Ishikawa (cell line): ENCODE data around the gene TEDC2.

ENCODE experiments used
- CEBPB ChIP-seq: IDR thresholded peaks from 2 replicates; pipeline ENCODE4 v1.6.1; 2012
- CREB1 ChIP-seq: IDR thresholded peaks from 2 replicates; pipeline ENCODE4 v1.6.1; 2012; ENCODE audit warnings: low read depth
- EP300 ChIP-seq: IDR thresholded peaks from 2 replicates; pipeline ENCODE4 v1.6.1; 2012; ENCODE audit warnings: borderline replicate concordance
- FOXM1 ChIP-seq: IDR thresholded peaks from 2 replicates; pipeline ENCODE4 v1.6.1; 2012; ENCODE audit warnings: low read depth, borderline replicate concordance
- NFIC ChIP-seq: IDR thresholded peaks from 2 replicates; pipeline ENCODE4 v1.6.1; 2012
- RAD21 ChIP-seq: IDR thresholded peaks from 2 replicates; pipeline ENCODE4 v1.6.1; 2012; ENCODE audit warnings: low read depth
- TAF1 ChIP-seq: IDR thresholded peaks from 2 replicates; pipeline ENCODE4 v1.6.1; 2012; ENCODE audit warnings: low read depth, mild to moderate bottlenecking
- TEAD4 ChIP-seq: IDR thresholded peaks from 2 replicates; pipeline ENCODE4 v1.6.1; 2012
- USF1 ChIP-seq: IDR thresholded peaks from 2 replicates; pipeline ENCODE4 v1.6.1; 2012
- ZBTB7A ChIP-seq: IDR thresholded peaks from 2 replicates; pipeline ENCODE4 v1.6.1; 2012; ENCODE audit warnings: low read depth

GRCh38 chr16:2465653-2466415, 5.9 kb downstream of the TEDC2 start:
- TF ChIP-seq TEAD4 (no peak), TAF1 (no peak), NFIC (no peak), RAD21 (no peak), EP300 (no peak), FOXM1 (no peak), USF1 (no peak), CREB1 (no peak), CEBPB (no peak), ZBTB7A (no peak)
